ENCODE data around the gene DHRS1.

DHRS1 gene

DNA sequence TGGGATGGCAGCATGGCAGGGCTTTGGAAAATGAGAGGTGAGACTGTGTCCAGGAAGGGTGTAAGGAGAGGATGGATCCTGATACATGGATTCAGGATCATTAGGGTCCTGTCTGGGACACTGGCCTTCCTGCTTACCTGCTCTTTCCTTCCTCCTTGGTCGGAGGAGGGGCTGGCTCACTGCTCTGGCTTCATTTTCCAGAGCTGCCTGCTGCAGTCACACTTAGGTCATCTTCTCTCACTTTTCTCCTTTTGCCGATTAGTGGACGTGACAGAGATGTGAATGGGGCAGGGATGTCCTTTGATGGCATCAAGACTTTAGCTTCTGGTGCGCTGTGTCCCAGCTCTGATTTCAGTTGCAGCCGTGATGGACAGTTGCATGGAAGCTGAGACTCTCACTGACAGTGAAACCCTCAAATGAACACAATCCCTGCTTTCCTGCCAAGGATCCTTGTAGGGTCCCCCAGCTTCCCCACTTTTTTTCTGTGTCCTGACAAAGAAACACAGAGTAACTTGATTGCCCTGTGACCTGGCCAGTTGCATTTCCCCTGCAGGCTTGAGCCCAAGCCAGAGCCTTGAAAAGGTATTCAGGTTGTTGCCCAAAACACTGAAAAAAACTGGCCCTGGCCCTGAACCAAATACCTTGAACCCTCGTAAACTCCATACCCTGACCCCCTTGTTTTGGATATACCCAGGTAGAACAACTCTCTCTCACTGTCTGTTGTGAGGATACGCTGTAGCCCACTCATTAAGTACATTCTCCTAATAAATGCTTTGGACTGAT, 9.0 kb upstream of the DHRS1 start:
- no peak for DNase-seq

DNA sequence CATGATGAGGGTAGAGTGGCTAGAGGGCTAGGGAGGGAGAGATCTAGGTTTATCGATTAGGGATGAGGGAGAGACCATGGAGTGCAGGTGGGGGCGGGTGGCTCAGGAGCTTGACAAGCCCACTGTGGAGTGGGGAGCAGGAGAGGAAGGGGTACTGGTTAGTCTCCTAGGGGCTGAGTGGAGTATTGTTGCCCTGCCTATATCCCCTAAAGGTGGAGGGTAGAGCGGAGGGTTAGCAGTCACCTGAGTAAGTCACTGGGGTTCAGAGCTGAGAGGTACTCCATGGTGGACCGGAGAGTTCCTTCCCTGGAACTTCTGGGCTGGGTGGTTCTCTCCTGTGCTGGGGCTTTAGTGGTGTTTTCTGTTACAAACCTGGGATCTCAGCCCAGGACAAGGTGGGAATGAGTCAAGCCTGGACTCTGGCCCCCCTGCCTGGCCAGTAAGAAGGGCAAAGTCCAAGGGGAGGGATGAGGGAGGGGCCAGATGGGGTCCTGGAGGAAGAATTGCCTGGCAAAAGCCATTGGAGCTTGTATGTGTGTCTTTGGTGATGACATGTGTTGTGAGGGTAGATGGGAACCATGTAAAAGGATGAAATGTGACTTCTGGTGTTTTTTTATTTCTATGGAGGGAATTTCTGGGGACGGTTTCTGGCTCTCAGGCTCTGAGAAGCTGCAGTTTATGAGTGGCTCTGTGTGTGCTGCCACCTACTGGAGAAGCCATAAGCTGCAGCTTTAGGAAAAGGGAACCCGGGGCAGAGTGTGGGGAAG, 8.2 kb upstream of the DHRS1 start, which contains the start of gene CIDEB:
TSS of gene CIDEB (minus strand) at position 403 of the 767 bp plus-strand sequence. CDS start at position 284, 119 bp downstream.
- peak; percentile 72 to 74 for DNase-seq

DNA sequence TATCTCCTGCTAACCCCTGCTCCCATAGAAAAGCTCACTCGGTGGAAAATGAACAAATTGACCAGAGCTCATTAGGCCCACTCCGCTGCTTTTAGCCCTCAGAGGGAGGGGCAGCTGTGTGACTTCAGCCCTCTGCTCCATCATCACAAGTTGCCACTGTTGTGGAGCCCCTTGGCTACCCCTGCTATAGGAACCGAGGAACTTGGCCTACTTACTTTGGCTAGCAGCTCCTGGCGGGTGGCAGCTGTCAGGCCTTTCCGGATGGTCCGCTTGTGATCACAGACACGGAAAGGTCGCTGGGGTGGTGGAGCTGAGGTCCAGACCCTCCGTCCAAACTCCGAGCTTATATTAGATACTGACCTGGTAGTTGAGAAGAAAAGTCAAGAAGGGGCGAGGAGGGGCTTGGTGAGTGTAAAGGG, 7.6 kb upstream of the DHRS1 start:
- no peak for DNase-seq

DNA sequence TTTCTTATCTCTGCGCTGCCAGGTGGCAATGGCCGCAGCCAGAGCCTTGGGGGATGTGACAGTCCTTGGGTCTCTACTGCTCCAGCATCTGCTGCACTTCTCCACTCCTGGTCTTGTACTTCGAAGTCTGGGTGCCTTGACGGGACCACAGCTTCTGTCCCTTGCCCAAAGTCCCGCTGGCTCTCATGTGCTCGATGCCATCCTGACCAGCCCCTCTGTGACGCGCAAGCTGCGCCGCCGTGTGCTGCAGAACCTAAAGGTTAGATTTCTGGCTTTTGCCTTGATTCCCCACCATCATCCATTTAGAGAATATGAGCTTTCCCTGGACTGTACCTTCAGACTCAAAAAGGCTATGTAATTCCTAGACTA, 4.4 kb upstream of the DHRS1 start:
- DNase-seq = no peak

DNA sequence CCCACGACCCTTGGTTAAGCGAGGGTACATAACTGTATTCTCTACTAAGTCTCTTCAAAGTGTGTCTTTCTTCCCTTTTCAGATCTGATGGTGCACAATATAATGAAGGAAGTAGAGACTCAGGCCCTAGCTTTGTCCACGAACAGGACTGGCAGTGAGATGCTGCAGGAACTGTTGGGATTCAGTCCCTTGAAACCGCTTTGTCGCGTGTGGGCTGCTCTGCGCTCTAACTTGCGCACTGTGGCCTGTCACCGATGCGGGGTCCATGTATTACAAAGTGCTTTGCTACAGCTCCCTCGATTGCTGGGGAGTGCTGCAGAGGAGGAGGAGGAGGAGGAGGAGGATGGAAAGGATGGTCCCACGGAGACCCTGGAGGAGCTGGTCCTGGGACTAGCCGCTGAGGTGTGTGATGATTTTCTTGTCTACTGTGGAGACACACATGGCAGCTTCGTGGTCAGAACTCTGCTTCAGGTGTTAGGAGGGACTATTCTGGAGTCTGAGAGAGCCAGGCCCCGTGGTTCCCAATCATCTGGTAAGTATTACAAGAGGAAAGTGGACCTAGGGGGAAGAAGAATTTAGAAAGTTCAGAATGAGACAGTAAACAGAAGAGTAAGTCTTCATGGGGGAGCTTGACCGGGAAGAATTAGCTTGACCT, 873 bp upstream of the DHRS1 start:
- no peak for DNase-seq

DNA sequence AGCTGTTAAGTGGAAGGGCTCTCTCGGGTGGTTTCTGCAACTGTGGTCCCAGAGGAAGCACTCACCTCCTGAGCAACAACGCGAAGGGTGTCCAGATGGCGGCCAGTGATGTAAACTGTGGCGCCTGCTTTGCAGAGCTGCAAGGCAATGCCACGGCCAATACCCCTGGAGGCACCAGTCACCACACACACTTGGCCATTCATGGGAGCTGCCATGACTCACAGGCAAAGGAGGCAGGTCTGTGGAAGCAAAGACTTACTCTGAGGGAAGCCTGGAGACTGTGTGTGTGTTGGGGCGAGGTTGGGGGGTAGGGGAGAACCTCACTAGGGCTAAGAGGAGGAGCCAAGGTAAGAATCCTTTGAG, 707 bp downstream of the DHRS1 start:
- DNase-seq = no peak

DNA sequence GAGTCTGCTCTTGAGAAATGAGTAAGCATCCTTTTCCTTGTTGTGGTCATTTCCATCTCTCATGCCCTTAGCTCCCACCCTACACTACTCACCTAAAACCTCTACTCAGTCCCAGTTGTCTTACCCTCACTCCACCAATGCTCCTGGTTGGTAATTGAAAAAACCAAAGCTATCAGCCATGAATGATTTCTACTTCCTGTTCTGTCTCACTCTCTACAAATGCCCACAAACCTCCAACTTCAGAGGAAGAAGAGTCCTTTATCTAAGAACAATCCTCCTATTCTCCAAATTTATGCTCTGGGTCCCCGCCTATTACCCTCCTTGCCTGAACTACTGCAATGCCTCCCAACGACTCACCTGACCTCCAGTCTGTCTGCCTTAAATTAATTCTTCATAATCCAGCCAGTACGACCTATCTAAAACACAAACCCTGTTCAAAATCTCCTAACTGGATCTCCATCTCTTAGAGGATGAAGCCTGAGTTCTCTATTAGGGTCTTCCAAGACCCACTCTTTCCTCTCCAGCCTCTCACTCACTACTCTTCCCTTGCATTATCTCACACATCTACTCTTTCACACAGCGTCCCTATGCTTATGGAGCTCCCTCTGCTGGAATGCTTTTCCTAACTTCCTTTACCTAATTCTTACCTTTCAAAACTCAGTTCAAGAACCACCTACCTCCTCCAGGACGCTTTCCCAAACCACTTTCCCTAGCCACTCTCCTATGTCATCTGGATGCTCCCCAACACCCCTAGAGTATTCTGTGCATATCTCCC, 2.2 kb downstream of the DHRS1 start:
- no peak for DNase-seq

DNA sequence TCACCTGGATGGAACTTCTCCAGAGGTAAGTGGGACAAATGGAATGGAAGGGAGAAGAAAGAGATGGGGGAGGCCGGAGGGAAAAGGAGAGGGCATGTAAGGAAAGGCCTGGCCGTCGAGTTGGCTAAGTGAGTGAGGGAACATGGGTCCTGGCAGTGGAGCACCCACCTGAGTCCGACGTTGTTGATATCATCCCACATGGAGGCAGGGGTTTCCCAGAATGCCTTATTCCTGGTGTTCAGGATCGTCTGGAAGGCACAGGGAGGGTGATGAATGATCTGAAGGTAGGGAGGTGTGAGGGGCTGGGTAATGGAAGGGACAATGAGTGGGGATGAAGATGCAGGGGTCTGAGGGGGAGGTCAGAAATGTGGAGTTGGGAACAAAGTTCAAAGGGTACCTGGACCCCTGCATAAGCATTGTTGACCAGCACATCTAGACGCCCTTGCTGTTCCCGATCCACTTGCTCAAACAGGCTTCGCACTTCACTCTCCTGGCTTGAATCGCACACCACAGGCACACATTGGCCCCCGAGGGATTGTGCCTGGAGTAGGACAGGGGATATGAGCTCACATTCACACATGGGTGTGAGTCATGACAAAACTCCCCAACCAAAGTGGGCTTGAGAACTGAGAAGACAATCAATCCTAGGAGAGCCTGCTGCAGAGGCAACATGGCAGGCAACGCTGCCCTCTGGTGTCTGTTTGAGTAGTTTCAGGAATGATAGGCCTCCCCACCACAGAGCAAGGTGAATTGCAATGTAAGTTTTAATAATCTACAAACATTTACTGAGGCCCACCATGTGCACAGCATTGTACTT, 3.0 kb downstream of the DHRS1 start:
- DNase-seq = peak; percentile 77 to 82

DNA sequence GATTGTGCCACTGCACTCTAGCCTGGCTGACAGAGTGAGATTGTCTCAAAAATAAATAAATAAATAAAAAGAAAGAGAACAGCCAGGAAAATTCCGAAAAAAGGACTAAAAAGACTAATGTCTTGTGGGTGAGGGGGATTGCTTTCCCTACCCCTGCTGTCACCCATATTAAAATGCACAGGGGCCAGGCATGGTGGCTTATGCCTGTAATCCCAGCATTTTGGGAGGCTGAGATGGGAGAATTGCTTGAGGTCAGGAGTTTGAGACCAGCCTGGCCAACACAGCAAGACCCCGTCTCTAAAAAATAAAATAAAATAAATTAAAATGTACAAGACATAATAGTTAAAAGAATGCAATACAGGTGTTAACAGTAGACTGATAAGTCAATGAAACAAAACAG, 6.1 kb downstream of the DHRS1 start:
- no peak for DNase-seq

DNA sequence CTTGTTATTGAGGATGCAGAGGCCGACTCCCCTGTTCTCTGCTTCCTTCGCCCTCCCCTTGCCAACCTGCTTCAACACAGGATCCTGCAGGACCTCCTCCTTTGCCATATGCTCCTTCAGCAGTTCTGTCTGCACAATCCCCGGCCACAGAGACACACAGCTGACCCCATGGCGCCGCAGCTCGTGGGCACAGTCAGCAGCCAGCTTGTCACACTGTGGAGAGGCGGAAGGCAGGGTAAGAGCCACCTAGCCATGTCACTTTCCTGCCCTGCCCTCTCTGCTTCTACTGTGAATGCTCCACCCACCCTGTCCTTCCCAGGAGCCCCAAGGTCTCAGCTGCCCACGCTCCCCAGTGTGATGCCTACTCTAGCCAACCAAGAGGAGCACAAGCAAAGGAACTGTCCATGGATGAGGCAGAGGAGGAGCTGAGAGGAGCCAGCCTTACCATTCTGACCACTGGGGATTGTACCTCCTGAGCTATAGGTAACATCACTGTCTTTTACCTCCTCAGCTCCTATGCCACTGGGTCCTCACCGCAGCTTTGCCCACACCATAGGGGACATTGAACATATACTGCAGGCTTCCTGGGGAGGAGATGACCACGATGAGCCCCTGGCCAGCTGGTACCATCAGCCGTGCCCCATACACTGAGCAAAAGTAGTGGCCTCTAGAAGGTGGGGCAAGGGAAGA, 7.3 kb downstream of the DHRS1 start:
- DNase-seq = no peak

DNA sequence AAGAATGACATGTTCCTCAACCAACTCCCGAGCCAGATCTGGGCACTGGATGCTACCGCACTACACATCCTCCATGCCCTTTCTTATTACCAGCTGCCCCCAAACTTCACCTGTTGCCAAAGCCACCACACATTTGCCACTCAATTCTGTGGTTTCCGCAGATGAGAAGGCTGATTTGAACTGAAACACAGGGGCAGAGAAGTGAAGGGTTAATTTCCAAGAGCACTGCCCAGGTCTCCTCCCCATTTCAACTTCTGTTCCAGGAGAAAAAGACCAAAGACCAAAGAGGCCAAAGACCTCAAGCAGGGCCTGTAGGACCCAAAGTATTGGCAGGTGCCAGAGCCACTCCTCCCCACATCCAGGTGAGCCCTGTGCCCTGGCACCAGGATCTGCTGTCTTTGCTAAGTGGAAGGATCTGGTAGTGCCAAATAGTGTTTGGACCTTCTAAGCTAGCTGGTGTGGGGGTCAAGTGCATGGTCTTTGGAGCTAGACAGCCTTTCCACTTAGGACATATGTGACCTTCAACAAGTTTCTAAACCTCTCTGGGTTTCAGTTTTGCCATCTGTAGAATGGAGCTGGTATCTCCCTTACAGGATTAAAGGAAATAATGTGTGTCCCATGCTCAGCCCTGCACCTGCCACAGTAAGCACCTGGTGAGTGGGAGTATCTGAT, 8.0 kb downstream of the DHRS1 start:
- DNase-seq = no peak

DNA sequence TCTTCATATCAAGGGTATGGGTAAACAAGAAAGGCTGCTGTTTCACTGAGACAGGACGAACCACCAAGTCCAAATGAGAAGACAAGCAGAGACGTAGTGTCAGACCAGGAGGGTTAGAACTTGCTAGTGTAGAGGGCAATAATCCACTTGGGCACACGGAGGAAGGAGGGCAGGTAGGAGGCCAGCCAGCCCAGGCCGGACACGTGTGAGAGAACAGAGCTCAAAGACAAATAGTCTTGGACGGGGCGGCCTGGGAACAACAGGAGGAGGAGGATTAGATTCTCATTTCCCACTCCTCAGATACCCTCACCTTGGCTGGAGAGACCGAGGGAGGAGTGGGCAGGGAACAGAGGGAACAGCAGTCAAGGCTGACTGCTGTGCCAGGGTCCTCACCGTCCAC, 8.8 kb downstream of the DHRS1 start:
- no peak for DNase-seq

DNA sequence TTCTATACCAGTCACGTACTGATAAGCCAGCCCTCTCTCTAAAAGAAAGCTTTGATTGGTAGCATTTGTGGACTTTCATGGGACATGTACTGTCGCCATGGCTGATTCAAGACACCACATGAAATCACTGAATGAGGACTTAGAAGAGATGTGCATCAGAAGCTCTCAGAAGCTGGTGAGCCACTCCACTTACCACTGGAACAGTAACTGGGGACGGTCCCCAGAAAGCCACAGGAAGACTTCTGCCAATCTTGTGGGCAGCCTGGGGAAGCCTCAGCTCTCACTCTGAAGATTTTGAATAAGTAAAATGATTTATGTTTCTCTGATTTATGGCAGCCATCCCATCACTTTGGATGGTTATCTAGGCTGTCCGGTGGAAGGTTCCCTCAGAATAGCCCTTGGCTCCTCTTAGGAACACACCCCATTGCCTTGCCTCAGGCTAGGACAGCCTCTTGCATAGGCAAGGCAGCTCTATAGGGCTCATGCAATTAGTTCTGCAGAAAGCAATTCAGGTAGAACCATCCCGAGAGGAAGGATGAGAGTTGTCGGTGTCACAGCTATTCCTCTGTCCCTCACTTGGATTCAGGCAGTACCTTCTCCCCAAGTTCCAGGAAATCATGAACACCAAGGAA, 9.8 kb downstream of the DHRS1 start:
- peak; percentile 75 to 80 for DNase-seq

DNA sequence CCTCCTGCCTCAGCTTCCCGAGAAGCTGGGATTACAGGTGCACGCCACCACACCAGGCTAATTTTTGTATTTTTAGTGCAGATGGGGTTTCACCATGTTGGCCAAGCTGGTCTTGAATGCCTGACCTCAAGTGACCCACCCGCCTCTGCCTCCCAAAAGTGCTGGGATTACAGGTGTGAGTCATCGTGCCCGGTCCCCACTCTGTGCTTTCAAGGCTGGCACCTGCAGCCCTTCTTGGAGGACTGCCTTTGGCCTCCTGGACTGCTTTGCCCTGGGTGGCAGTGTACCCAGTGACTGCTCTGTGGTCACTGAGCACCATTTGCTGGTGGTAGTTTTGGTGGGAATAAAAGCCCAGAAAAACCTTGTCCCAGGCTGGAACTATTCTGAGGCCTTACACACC, 12.6 kb downstream of the DHRS1 start:
- DNase-seq = no peak

DNA sequence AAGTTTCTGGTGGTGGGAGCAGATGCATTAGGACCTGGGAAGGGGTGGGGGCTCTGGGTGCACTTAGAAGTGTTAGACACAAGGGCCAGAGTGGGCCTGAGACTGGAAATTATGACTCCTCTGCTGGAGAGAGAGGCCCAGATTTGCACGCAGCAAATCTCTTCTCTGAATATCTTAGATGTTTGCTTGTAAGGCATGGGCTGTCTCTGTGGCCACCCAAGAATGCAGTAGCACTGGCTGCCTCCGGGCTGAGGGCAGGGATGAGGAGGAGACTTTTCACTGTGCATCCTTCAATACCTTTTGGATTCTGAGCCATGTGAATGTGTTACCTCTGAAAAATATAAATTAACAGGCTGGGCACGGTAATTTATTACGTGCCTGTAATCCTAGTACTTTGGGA, 14.2 kb downstream of the DHRS1 start:
- no peak for DNase-seq

DNA sequence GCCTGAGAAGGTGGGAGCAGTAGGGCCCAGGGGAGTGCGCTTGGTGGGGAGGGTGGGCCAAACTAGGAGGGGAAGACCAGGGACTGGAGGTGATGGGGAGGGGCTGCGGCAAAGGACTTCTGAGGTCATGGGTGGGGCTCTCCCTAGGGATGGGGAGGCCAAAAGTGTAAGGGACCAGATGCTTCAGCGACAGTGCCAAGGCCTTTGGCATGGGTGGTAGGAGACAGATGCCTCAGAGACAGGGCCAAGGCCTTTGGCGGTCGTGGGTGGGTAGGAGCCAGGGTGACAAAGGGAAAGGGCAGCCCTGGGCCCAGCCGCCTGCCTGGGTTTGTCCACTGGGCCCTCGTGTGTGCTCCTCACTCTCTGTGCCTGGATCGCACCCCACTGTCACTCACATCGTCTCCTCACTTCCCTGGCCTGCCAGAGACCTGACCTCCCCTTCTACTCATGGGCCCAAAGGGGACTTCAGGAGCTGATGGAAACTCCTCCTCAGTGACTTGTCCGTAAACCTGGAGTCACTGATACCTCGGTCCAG, 15.0 kb downstream of the DHRS1 start:
- DNase-seq = no peak

DNA sequence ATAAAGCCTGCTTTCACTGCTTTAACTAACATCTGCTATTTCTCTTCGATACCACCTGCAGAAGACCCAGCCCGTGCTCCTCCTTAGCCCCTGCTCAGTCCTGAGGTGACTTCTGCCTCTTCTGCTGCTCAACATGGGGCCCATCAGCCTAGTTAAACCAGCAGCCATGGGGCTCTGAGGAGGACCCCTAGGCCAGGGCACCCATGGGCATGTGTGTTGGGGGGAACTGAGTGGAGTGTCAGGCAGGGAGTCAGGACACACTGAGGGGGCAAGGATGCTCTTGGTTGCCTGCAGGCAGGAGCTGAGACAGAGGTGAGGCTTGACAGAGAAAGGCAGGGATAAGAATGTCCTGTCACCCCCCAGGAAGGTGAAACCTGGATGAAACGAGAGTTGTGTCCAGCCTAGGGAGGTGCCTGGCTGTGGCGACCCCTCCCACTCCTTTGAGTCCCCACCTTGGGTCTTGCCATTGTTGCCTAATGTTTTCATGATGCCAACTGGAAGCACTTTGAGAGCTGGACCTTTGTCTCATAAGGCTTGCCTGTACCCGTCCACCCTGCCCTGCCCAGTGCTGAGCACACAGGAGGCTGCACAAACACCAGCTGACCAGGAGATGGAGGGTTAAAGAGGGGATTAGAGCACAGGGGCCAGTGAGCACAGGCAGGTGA, 15.7 kb downstream of the DHRS1 start:
- DNase-seq = no peak

DNA sequence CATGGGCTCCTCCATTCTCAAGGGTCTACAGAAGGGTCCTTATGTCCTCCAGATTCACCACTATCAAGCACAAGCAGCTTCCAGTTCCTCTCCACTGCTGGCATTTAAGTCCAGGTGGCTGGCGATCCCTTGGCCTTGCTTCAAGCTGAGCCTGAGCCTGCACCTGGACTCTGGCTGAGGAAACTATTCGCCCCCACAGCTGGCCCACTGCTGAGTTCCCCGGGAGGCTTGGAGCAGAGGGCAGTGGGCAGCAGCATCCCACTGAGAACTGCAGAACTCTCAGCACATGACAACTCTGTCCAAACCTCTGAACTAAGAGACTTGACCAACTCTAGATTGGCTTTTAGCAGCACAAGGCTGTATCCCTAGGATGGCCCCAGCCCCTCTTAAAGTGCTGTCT, 16.8 kb downstream of the DHRS1 start:
- no peak for DNase-seq

DNA sequence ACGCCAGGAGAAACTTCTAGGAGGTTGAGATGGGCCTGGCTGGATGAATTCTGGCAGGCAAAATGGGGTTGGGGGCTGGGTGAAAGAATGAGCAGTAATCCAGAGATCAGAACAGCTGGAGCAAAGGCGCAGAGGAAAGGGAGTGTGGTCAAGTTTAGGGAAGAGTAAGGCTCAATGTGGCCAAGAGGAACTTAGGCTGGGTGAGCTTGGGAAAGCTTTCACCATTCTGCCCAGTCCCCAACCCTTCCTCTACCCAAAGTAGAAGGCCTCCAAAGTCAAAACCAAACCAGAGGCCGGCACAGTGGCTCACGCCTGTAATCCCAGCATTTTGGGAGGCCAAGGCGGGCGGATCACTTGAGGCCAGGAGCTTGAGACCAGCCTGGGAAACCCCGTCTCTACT, 17.9 kb downstream of the DHRS1 start:
- no peak for DNase-seq
